Endothelial cell of umbilical vein (primary cell): ENCODE data around the gene ADARB2. TPM values are rescaled to one million over a fixed set of nuclear protein-coding genes. Genes with fewer than 3 reads are reported as not detected.

Experiments used
- BruUV-seq: library from RNA; stranded (reverse); fragments of 400-500 nt; replicated peaks from 2 replicates; lab custom pipeline; 2021; lab: Mats Ljungman, UMichigan
- CTCF ChIA-PET: fragments of 300-600, 350-600 bp; sonication (Branson Sonifier 250); formaldehyde crosslinking; loops from one replicate; lab custom pipeline; 2021; ENCODE audit warnings: antibody characterized with exemption, inconsistent platforms; lab: Charles Lee
- POLR2A ChIA-PET: fragments of 300-600, 350-600 bp; sonication (Branson Sonifier 250); formaldehyde crosslinking; loops from one replicate; lab custom pipeline; 2021; ENCODE audit warnings: antibody characterized with exemption, inconsistent platforms; lab: Charles Lee
- DNase-seq: peaks from one replicate; pipeline ENCODE4 v3.0.0-alpha.2; 2011; ENCODE audit warnings: low read depth, low spot score
- FAIRE-seq: peaks from 2 replicates; lab custom pipeline; 2011; peaks lifted over from hg19 to GRCh38; lab: Jason Lieb, UNC
- H2AFZ ChIP-seq: 2 replicates; pipeline ENCODE4 v1.6.0; 2012; ENCODE audit warnings: low read depth, low read length, control low read depth, inconsistent platforms
- H3K27ac ChIP-seq: 2 replicates; pipeline ENCODE4 v1.5.1; 2011; ENCODE audit warnings: low read depth, mild to moderate bottlenecking, control low read depth, low read length, moderate library complexity; ENCODE audit not compliant: insufficient read depth
- H3K27me3 ChIP-seq, 2 experiments: 2 replicates each; pipeline versions ENCODE4 v1.6.0 to v1.6.1; 2011; ENCODE audit warnings: low read length in 2 of 2, mixed read lengths in 1 of 2; ENCODE audit not compliant: control insufficient read depth in 2 of 2, insufficient read depth in 2 of 2
- H3K36me3 ChIP-seq, 2 experiments: 2 replicates in 1 of 2; 3 replicates in 1 of 2; pipeline ENCODE4 v1.5.1; 2011; ENCODE audit warnings: low read length in 2 of 2, mild to moderate bottlenecking in 1 of 2, moderate library complexity in 1 of 2; ENCODE audit not compliant: control insufficient read depth in 2 of 2, insufficient read depth in 2 of 2; ENCODE audit errors: extremely low read depth in 1 of 2
- H3K4me1 ChIP-seq: 3 replicates; pipeline ENCODE4 v1.5.1; 2011; ENCODE audit warnings: mild to moderate bottlenecking, low read length; ENCODE audit not compliant: control insufficient read depth, insufficient read depth; ENCODE audit errors: extremely low read depth
- H3K4me2 ChIP-seq: 2 replicates; pipeline ENCODE4 v1.6.1; 2011; ENCODE audit warnings: low read length, control low read depth, mixed read lengths; ENCODE audit not compliant: insufficient read depth
- H3K4me3 ChIP-seq, 3 experiments: fragments of 200-600 bp in 1 of 3; sonication (generic), shearing (Covaris generic) in 1 of 3; replicated peaks in 1 of 3; 2 replicates each; pipeline ENCODE4 v1.5.1; 2011 to 2016; ENCODE audit warnings: control low read depth in 3 of 3, low read length in 3 of 3, mild to moderate bottlenecking in 2 of 3, inconsistent platforms in 1 of 3, low read depth in 1 of 3, moderate library complexity in 1 of 3; ENCODE audit not compliant: insufficient read depth in 1 of 3
- H3K79me2 ChIP-seq: 2 replicates; pipeline ENCODE4 v1.6.0; 2012; ENCODE audit warnings: low read length, inconsistent platforms; ENCODE audit not compliant: control insufficient read depth, insufficient read depth
- H3K9ac ChIP-seq: replicated peaks from 2 replicates; pipeline ENCODE3; 2011; ENCODE audit warnings: low read length, control low read depth; ENCODE audit not compliant: insufficient read depth; ENCODE audit errors: extremely low read depth
- H3K9me1 ChIP-seq: replicated peaks from 3 replicates; pipeline ENCODE4 v1.6.0; 2011; ENCODE audit warnings: mild to moderate bottlenecking, low read length; ENCODE audit not compliant: control insufficient read depth, insufficient read depth; ENCODE audit errors: extremely low read depth
- H3K9me3 ChIP-seq: replicated peaks from 2 replicates; pipeline ENCODE4 v1.5.1; 2012; ENCODE audit warnings: low read length, inconsistent platforms; ENCODE audit not compliant: control insufficient read depth, insufficient read depth
- H4K20me1 ChIP-seq: replicated peaks from 2 replicates; pipeline ENCODE3; 2011; ENCODE audit warnings: mild to moderate bottlenecking, low read length; ENCODE audit not compliant: control insufficient read depth, insufficient read depth; ENCODE audit errors: extremely low read depth
- CTCF ChIP-seq, 2 donors: IDR thresholded peaks; 1 replicate in 1 of 2; 2 replicates in 1 of 2; pipeline ENCODE4 v1.5.1; 2011; ENCODE audit warnings: low read length in 2 of 2, mild to moderate bottlenecking in 2 of 2, moderate library complexity in 2 of 2, control low read depth in 1 of 2, inconsistent platforms in 1 of 2, low read depth in 1 of 2; ENCODE audit not compliant: insufficient read depth in 1 of 2; ENCODE audit errors: extremely low read depth in 1 of 2
- EZH2 ChIP-seq: IDR thresholded peaks from 2 replicates; pipeline ENCODE4 v1.6.1; 2012; ENCODE audit warnings: borderline replicate concordance, low read depth, mild to moderate bottlenecking, moderate library complexity, low read length, inconsistent platforms; ENCODE audit not compliant: severe bottlenecking
- FOS ChIP-seq: IDR thresholded peaks from 2 replicates; pipeline ENCODE4 v1.6.1; 2011; ENCODE audit warnings: mild to moderate bottlenecking, low read length, moderate library complexity, borderline replicate concordance; ENCODE audit not compliant: insufficient read depth
- GATA2 ChIP-seq: IDR thresholded peaks from 2 replicates; pipeline ENCODE4 v1.7.0; 2011; ENCODE audit warnings: low read depth, mild to moderate bottlenecking, moderate library complexity, mixed read lengths, low read length; ENCODE audit not compliant: insufficient read length, insufficient read depth
- JUN ChIP-seq: IDR thresholded peaks from 2 replicates; pipeline ENCODE4 v1.6.1; 2011; ENCODE audit warnings: borderline replicate concordance, low read depth; ENCODE audit not compliant: insufficient read length, insufficient read depth
- MAX ChIP-seq: IDR thresholded peaks from 2 replicates; pipeline ENCODE4 v1.6.1; 2011; ENCODE audit not compliant: insufficient read depth, insufficient read length
- MYC ChIP-seq: IDR thresholded peaks from one replicate; pipeline ENCODE4 v1.6.1; 2011; ENCODE audit warnings: mild to moderate bottlenecking, low read depth, low read length
- POLR2A ChIP-seq: IDR thresholded peaks from 2 replicates; pipeline ENCODE4 v1.6.1; 2012; ENCODE audit warnings: low read depth, mild to moderate bottlenecking, control low read depth, low read length
- POLR2AphosphoS5 ChIP-seq: IDR thresholded peaks from 2 replicates; pipeline ENCODE4 v1.6.1; 2012; ENCODE audit warnings: low read depth, mild to moderate bottlenecking, control low read depth, low read length, moderate library complexity; ENCODE audit not compliant: insufficient read depth
- dilution Hi-C: fragments of 300-500 bp; cut with MboI; formaldehyde crosslinking; loops from one replicate; pipeline ENCODE4 v1.15.0; 2019; ENCODE audit warnings: low sequenced_read_pairs; ENCODE audit not compliant: extremely low pct_ligation_motif_present
- intact Hi-C: fragments of 100-400 bp; cut with micrococcal nuclease; formaldehyde crosslinking; loops from one replicate; pipeline ENCODE4 v1.10.0; 2022
- polyA plus RNA-seq, 4 experiments: library from polyadenylated mRNA; depleted of rRNA in 3 of 4; stranded (reverse) in 3 of 4; unstranded in 1 of 4; fragments of >200 nt; gene quantifications; 2 replicates each; pipeline versions ENCODE4 v1.2.1 to v1.2.3, GENCODE V29; 2011 to 2012; ENCODE audit warnings: missing spikeins in 1 of 4
- total RNA-seq: library from RNA; stranded (reverse); gene quantifications from 2 replicates; pipeline ENCODE4 v1.2.3, GENCODE V29; 2021

ADARB2 gene
- total and polyA plus RNA-seq, 2 donors (not counting 3 experiments of a cell fraction or from before 2014, with no cell fraction given) = not detected

- CTCF ChIA-PET = no interaction called here
Observed at GRCh38 chr10:1300218-1300617, 437.1 kb downstream of the ADARB2 start.

More at GRCh38 chr10:1300218-1300617, 437.1 kb downstream of the ADARB2 start:
- no peak for TF ChIP-seq POLR2A
- TF ChIP-seq CTCF (IDR thresholded peaks at IDR 0.05; ENCODE audit: extremely low read depth in 1 of 2, insufficient read depth in 1 of 2, low read depth in 1 of 2, low read length in 2 of 2) = no peak
- TF ChIP-seq JUN = no peak
- TF ChIP-seq MAX = no peak
- TF ChIP-seq MYC = no peak
- TF ChIP-seq EZH2 = no peak
- TF ChIP-seq GATA2 = no peak
- TF ChIP-seq POLR2AphosphoS5 = no peak
- no peak for TF ChIP-seq FOS
- DNase-seq = no peak
- H3K9ac ChIP-seq = no peak overlapping the region
- no peak overlapping the region for H3K4me2 ChIP-seq
- no peaks in the 10 kb centered on the region for H3K4me1 ChIP-seq
- intact Hi-C loops = no loop called here
- no peak overlapping the region for H3K27ac ChIP-seq
- dilution Hi-C loops = no loop called here
- no peaks in the 10 kb centered on the region for H3K27me3 ChIP-seq
- POLR2A ChIA-PET = no interaction called here
- no peaks in the 10 kb centered on the region for H3K79me2 ChIP-seq
- no peaks in the 10 kb centered on the region for H3K36me3 ChIP-seq
- no peaks in the 10 kb centered on the region for H4K20me1 ChIP-seq
- FAIRE-seq = no peak
- H3K9me1 ChIP-seq = no peaks in the 10 kb centered on the region
- no peaks in the 10 kb centered on the region for H3K9me3 ChIP-seq
- no TSS peak for BruUV-seq
- no peak overlapping the region for H3K4me3 ChIP-seq
- H2AFZ ChIP-seq = no peak overlapping the region
